C4-2B (cell line): ENCODE results near the gene RORC.

ENCODE experiments used
- H3K27ac ChIP-seq: fragments of 450-650 bp; 2 replicates; pipeline ENCODE4 v1.5.1; 2017
- CTCF ChIP-seq: fragments of 450-650 bp; conservative IDR thresholded peaks from 2 replicates; pipeline ENCODE4 v1.5.1; 2017; ENCODE audit warnings: mild to moderate bottlenecking
- ZFX ChIP-seq: fragments of 450-650 bp; IDR thresholded peaks from 2 replicates; pipeline ENCODE4 v1.6.1; 2017

Gene RORC

GRCh38 chr1:151846062-151846568, 14.5 kb upstream of the RORC start:
- H3K27ac ChIP-seq = no peak overlapping the region
- TF ChIP-seq CTCF = no peak
- no peak for TF ChIP-seq ZFX

DNA sequence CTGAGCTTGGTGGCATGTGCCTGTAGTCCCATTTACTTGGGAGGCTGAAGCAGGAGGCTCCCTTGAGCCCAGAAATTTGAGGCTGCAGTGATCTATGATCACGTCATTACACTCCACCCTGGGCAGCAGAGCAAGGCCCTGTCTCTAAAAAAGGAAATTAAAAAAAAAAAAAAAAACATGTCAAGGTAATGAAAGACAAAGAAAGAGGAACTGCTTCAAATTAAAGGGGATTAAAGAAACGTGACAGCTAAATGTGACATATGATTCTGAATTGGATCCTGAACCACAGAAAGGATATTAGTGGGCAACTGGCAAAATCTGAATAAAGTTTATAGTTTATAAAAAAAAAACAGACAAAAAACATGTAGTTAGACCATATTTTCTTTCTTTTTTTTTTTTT, 11.8 kb upstream of the RORC start:
- H3K27ac ChIP-seq = no peak overlapping the region
- no peak for TF ChIP-seq CTCF
- TF ChIP-seq ZFX = no peak

- no peak for TF ChIP-seq CTCF
- TF ChIP-seq ZFX = no peak
Measured at GRCh38 chr1:151841141-151841540, 9.5 kb upstream of the RORC start.

GRCh38 chr1:151840421-151840820, 8.8 kb upstream of the RORC start:
- TF ChIP-seq ZFX (no peak), CTCF (no peak)
- peak overlapping the region; percentile 92 for H3K27ac ChIP-seq

More at GRCh38 chr1:151841141-151841540, 9.5 kb upstream of the RORC start:
- no peak overlapping the region for H3K27ac ChIP-seq

GRCh38 chr1:151839457-151840403, 8.1 kb upstream of the RORC start, which contains the start of gene C2CD4D:
C2CD4D (minus strand) TSS chr1:151839820; CDS start chr1:151838989, 831 bp downstream.
- TF ChIP-seq ZFX (no peak), CTCF (no peak; the same call in 1 of the 2 replicates)
- H3K27ac ChIP-seq = peak within 1 kb of the TSS; percentile 92

- TF ChIP-seq ZFX (no peak), CTCF (no peak)
- H3K27ac ChIP-seq = peak overlapping the region; percentile 92
Measured at GRCh38 chr1:151839082-151839412, 7.4 kb upstream of the RORC start.

- H3K27ac ChIP-seq = peak overlapping the region; percentile 92
Measured at GRCh38 chr1:151838222-151839081, 6.8 kb upstream of the RORC start.

More at GRCh38 chr1:151838222-151839081, 6.8 kb upstream of the RORC start:
- TF ChIP-seq ZFX (no peak), CTCF (no peak)
